SIG-M5 (cell line): ENCODE measurements around the gene B3GNT9.
A peak's percentile ranks its signal among the peaks of the same experiment; 100 is the strongest.

Experiments
- DNase-seq: peaks from one replicate; lab custom pipeline; 2025; lab: John Stamatoyannopoulos, UW

Gene B3GNT9, protein sequence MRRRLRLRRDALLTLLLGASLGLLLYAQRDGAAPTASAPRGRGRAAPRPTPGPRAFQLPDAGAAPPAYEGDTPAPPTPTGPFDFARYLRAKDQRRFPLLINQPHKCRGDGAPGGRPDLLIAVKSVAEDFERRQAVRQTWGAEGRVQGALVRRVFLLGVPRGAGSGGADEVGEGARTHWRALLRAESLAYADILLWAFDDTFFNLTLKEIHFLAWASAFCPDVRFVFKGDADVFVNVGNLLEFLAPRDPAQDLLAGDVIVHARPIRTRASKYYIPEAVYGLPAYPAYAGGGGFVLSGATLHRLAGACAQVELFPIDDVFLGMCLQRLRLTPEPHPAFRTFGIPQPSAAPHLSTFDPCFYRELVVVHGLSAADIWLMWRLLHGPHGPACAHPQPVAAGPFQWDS

GRCh38 chr16:67150833-67151396 lies at the start of gene B3GNT9:
Gene B3GNT9, minus strand, starts transcription at chr16:67150998. Its CDS starts 513 bp downstream, at chr16:67150485.
- no peak for DNase-seq

- DNase-seq, result no peak
Observed at GRCh38 chr16:67200491-67200890, 49.7 kb upstream of the B3GNT9 start.

DNA sequence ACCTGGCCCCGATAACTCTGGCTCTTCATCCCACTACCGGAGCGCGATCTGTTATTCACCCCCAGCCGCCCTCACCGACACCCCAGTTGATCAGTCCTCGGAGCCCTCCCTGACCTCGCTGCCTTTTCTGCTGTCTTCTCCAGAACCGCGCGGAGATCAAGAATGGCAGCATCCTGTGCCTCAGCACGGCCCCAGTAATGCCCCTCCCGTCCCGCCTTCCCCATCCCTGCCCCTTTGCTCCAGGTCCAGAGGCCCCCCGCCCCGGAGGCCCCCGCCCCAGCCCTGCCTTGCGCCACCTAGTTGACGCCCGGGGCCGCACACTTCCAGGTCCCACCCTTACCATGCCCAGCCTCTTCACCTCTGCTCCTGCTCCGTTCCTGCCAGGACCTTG lies 49.0 kb upstream of the B3GNT9 start:
- DNase-seq, result no peak

DNA sequence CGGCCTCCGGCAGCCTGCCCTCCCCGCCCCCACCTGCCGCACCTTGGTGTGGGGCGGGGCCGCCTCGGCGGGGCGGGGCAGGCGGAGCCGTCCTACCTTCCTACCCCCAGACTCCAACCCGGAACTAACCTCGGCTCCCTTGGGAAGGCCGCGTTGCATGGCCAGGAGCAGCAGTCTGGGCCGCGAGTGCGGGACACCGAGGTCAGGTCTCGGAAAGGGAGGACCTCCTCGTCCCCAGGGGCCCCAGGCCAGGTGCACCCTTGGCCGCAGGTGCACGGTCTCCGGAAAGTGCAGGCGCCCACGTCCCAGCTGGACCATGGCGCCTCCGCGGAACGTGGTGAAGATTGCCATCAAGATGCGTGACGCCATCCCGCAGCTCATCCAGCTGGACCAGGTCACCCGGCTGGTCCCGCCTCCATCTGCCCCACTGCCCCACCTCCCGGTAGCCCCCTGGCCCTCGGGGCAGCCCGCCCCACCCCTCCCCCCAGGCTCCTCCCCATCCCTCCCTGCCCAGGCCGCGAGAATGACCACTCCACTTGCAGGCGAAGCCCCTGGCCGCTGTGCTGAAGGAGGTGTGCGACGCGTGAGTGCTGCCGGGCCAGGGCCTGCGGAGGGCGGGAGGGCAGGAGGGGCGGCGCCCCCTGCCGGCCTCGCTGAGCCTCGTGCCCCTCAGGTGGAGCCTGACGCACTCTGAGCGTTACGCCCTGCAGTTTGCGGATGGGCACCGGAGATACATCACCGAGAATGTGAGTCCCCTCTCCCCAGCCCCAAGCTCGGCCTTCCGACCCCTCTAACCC lies 48.4 kb upstream of the B3GNT9 start, which contains the start of gene ELMO3:
Gene ELMO3 (plus strand): TSS at position 121 of the 797 bp plus-strand sequence. CDS start 196 bp downstream, at position 317.
- DNase-seq, result no peak

GRCh38 chr16:67198238-67198734 lies 47.5 kb upstream of the B3GNT9 start:
- no peak for DNase-seq

- no peak for DNase-seq
Observed at GRCh38 chr16:67197704-67198103, 46.9 kb upstream of the B3GNT9 start.

DNA sequence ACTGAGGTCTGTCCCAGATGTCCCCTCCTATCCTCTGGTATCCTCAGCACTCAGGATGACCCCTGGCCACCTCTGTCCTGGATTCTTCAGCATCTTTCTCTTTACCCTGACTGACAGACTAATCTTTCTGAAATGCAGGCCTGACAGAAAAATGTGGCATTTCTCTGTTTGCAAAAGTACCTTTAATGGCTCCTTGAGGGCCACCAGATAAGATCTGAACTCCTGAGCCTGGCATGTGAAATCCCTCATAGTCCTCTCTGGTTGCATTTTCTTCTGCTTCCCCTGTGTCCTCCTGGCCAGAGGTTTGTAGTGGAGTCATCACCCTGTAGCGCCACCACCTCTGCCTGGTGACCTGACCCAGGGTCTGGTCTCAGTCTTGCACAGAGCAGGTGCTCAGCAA lies 46.1 kb upstream of the B3GNT9 start:
- DNase-seq, result no peak

DNA sequence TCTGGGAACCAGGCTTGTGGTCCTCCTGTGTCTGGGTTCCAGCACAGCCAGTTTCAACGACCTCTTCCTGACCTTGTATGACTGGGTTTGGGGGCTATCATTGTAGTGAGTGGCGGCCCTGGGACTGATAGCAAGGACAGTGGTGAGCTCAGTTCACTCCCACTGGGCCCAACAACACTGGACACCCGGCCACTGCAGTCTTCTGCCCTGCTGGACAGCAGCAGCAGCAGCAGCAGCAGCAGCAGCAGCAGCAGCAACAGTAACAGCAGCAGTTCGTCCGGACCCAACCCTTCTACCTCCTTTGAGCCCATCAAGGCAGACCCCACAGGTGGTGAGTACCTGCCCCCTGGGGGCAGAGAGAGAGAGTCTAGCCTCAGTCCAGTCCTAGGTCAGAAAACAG lies 44.9 kb upstream of the B3GNT9 start:
- DNase-seq, result no peak

DNA sequence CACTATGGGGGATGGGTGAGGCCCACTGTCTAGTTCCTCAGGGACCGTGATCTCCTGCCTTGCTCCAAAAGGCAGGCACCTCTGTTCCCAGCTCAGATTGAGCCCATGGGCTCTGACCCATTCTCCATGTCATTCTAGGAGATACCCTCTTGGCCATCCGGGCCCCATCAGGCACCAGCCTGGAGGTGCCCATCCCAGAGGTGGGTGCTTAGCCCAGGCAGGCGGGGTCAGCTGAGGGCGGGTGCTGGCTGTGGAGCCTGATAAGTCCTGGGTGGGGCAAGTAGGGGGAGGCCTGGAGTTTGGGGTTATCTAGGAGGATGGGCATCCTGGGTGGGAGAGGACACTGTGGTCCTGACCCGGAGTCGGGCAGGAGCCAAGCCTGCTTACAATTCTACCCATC lies 43.5 kb upstream of the B3GNT9 start:
- DNase-seq, result no peak

- no peak for DNase-seq
Observed at GRCh38 chr16:67193536-67193935, 42.7 kb upstream of the B3GNT9 start.

- DNase-seq, result no peak
Observed at GRCh38 chr16:67192781-67193361, 42.1 kb upstream of the B3GNT9 start.

- DNase-seq, result peak; percentile 35
Observed at GRCh38 chr16:67191995-67192681, 41.3 kb upstream of the B3GNT9 start, which contains the start of gene E2F4. Gene E2F4, plus strand, starts transcription at chr16:67192155. Its CDS starts 73 bp downstream, at chr16:67192228.

GRCh38 chr16:67191411-67191994 lies 40.7 kb upstream of the B3GNT9 start:
- DNase-seq, result no peak

GRCh38 chr16:67190448-67191399 lies 39.9 kb upstream of the B3GNT9 start:
- no peak for DNase-seq

DNA sequence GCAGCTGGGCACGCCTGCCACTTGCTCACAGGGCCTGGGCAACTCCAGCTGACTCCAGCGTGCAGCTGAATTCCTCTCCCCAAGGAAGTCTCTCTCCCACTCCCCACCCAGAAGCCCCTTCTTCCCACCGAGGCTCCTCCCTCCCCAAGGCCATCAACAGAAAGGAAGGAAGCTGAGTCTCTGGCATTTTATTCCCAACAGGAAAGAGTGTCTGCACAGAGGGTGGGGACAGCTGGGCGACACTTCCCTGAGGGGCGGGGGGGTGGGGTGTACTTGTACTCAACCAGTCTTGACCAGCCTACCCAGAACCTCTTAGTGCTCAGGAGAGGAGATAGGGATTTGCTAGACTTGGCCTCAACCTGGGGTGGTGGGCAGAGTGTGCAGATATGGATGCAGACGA lies 39.2 kb upstream of the B3GNT9 start, which contains the start of gene EXOC3L1:
Gene EXOC3L1 (minus strand): TSS at position 96 of the 400 bp plus-strand sequence. CDS start 460 bp downstream, outside the sequence.
- no peak for DNase-seq

DNA sequence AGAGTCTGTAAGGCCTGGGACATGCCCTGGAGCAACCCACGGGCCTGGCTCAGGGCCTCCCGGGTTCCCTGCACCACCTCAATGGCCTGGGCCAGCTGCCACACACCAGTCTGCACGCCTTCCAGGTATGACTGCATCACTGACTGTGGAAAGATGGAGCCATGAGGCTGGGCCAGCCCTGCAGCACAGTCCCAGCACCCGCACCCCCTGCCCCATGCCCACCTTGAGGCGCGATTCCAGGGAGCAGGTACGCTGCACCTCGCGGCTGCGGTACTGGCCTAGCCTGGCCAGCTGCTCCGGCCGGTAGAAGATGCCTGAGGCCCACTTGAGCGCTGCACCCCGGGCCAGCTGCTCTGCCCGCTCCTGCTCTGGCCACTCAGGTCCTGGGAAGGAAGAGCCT lies 38.0 kb upstream of the B3GNT9 start:
- DNase-seq, result no peak

DNA sequence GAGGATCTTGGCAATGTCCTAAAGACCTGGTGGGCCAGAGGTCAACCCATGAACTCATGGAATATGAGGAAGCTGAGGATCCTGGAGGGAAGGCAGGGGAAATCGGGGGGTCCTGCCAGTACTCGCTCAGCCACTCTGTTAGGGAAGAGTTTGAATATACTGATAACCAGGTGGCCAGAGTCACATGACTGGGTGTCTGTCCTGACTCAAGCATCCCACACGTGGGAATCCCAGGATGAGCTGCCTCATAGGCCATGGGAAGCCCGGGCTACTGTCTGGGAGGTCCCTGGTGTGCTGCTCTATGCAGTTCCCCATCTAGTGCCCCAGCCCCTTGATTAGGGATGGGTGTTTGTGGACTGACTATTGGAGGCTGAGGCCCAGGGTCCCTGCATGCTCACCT lies 37.5 kb upstream of the B3GNT9 start:
- DNase-seq, result no peak

DNA sequence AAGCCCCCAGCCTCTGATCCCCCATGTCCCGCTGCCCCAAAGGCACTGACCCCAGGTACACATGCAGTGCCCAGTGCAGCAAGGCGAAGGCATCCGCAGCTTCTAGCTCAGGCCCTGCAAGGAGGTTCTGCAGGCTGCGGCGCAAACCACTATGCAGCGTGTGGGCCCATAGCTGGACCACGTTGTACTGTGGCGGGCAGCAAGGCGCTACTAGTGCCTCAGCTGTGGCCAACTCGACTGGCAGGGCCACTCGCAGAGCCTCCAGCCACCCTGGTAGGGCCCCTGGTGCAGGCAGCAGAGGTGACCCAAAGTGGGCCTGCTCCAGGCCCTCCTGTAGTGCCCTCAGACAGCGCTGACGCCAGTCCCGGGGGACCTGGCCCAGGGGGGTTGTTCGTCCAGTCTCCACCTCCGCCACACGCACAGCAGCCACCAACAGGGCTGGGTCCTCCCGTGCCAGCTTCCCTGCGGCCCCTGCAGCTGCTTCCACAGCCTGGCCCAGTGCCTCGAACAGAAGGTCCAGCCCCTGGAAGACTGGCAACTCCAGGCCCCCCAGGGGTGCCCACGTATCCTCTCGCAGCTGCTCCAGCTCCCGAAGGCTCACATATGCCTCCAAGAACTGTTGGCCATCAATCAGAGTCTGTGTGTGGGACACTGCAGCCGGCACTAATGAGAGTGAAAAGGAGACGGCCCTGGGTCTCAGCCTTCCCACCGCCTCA lies 36.5 kb upstream of the B3GNT9 start:
- no peak for DNase-seq

- no peak for DNase-seq
Observed at GRCh38 chr16:67186550-67186950, 35.8 kb upstream of the B3GNT9 start.
